ENCODE results near the gene WWOX. TPM values are rescaled to one million over a fixed set of nuclear protein-coding genes. Genes with fewer than 3 reads are reported as not detected.

Gene WWOX
- total and polyA plus RNA-seq, 2 of the 4 experiments (the other 2 are of a cell fraction), result 2.7 to 5.4 TPM

DNA sequence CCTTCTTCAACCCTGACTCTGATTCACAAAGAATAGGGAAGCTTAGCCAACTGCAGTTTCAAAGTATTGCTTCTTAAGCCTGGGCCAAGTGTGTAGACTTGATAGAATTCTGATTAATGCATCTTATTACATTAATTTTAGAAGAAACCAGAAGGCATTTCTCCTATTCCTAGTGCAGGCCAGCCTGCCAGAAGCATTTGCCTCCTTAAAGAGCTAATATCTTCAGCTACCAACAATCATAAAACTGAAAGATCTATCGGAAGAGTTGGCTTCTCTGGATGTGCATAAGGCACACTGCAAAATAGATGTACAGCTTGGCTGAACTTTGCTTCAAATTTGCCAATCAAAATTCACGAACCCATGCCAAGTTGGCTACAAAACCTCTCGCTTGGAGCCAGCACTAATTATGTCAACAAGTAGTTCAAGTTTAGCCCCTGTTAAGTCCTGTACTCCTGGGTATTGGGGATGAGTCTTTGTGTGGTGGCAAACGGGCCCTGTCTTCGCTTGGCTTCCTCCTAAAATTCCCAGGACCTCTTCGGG lies 717.8 kb downstream of the WWOX start:
- H3K9me3 ChIP-seq (ENCODE audit: control insufficient read depth, insufficient read depth, low read length), result peaks cover 20% of the 10 kb centered on the region
- no peak overlapping the region for H2BK15ac ChIP-seq (ENCODE audit: low read depth, low read length)
- no peak overlapping the region for H2BK5ac ChIP-seq (ENCODE audit: low read depth, low read length, poor library complexity, severe bottlenecking)
- intact Hi-C loops (cut with micrococcal nuclease) (no loop called here), dilution Hi-C loops (cut with HindIII; ENCODE audit: low sequenced_read_pairs, unreplicated experiment) (no loop called here), in situ Hi-C loops (cut with MboI; ENCODE audit: low sequenced_read_pairs) (no loop called here)
- DNase-seq (no peak), ATAC-seq (ENCODE audit: low read depth) (no peak)
- H4K8ac ChIP-seq (ENCODE audit: low read depth in 2 of 2, low read length in 2 of 2), result no peak overlapping the region
- H2AK5ac ChIP-seq (ENCODE audit: low read depth, low read length), result no peak overlapping the region
- H4K5ac ChIP-seq (ENCODE audit: low read depth, low read length), result no peak overlapping the region
- H3K23ac ChIP-seq (ENCODE audit: low read depth, low read length), result no peak overlapping the region
- no peaks in the 10 kb centered on the region for H3K27me3 ChIP-seq (ENCODE audit: control insufficient read depth, insufficient read depth, low read length)
- no peak overlapping the region for H2BK120ac ChIP-seq (ENCODE audit: low read depth, low read length)
- H3K4me1 ChIP-seq (ENCODE audit: control insufficient read depth, insufficient read depth, low read length), result no peaks in the 10 kb centered on the region
- no peak overlapping the region for H3K4me2 ChIP-seq (ENCODE audit: low read depth, low read length)
- H3K27ac ChIP-seq (ENCODE audit: insufficient read depth, low read length), result no peak overlapping the region
- no peak overlapping the region for H2AK9ac ChIP-seq (replicated peaks; ENCODE audit: low read depth, low read length, poor library complexity)
- H3K14ac ChIP-seq (replicated peaks; ENCODE audit: low read depth, low read length), result no peak overlapping the region
- POLR2A ChIA-PET (ENCODE audit: unreplicated experiment), result no interaction called here
- no peak overlapping the region for H3K4me3 ChIP-seq (ENCODE audit: insufficient read depth, low read depth, low read length)
- H3K56ac ChIP-seq (ENCODE audit: extremely low read depth, insufficient read depth, low read length), result no peak overlapping the region
- no peak overlapping the region for H3K18ac ChIP-seq (ENCODE audit: low read depth, low read length)
- H4K20me1 ChIP-seq (ENCODE audit: insufficient read depth, low read length), result no peaks in the 10 kb centered on the region
- WGBS, 2 experiments (ENCODE audit: extremely low coverage in 2 of 2, insufficient read length in 1 of 2), result 0% methylated on average over 1 of the region's 6 CpGs; no CpG with 5 or more reads in 1 of the 2 experiments
- no peaks in the 10 kb centered on the region for H3K9me1 ChIP-seq (ENCODE audit: insufficient read depth, low read length)
- no peak overlapping the region for H3K9ac ChIP-seq (ENCODE audit: low read depth, low read length)
- CTCF ChIA-PET, result no interaction called here
- no peaks in the 10 kb centered on the region for H3K36me3 ChIP-seq (ENCODE audit: control insufficient read depth, insufficient read depth, low read length)
- no TSS peak for BruUV-seq (replicated peaks)
- H4K91ac ChIP-seq (ENCODE audit: insufficient read depth, low read depth, low read length), result no peak overlapping the region
- no peak overlapping the region for H3K4ac ChIP-seq (ENCODE audit: low read depth, low read length)
- no peaks in the 10 kb centered on the region for H3K79me1 ChIP-seq (ENCODE audit: low read depth in 1 of 2, low read length in 2 of 2)
- no peak overlapping the region for H2BK20ac ChIP-seq (ENCODE audit: low read depth, low read length)
- H2AFZ ChIP-seq (replicated peaks; ENCODE audit: low read length, poor library complexity), result no peak overlapping the region
- TF ChIP-seq MXI1 (IDR thresholded peaks at IDR 0.05; ENCODE audit: borderline replicate concordance, low read depth, low read length) (no peak), BHLHE40 (IDR thresholded peaks at IDR 0.05; ENCODE audit: low read depth, low read length) (no peak)
